ENCODE data around the gene SHH. TPM values are rescaled to one million over a fixed set of nuclear protein-coding genes. Genes with fewer than 3 reads are reported as not detected.

The SHH gene
- total RNA-seq, 3 donors from 2014 or later = 2.4 to 9.6 (median 6.6) TPM

DNA sequence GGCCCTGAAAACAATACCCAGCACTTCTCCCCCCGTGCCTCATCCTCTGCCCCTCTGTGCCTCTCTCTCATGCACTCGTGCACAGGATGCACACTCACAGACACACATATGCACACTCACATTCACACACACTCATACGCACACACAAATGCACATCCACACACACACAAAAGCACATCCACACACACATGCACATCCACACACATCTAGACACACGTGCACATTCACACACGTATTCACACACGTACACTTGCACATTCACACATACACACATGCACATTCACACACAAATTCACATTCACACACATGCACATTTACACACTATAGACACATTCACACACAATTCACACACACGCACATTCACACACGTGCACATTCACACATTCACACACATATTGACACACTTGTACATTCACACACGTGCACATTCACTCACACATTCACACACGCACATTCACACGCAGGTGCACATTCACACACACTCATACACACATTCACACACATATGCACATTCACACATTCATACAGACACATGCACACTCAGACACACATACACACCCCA lies 19.2 kb downstream of the SHH start:
- Histone ChIP-seq H3K4me1 (ENCODE audit: low read depth) (no peaks in the 10 kb centered on the region), H3K4me3 (no peak overlapping the region), H3K9me3 (no peaks in the 10 kb centered on the region), H3K36me3 (ENCODE audit: low read depth) (no peaks in the 10 kb centered on the region)
- DNase-seq (no peak), ATAC-seq (no peak)
- intact Hi-C loops (cut with DNase I, micrococcal nuclease) = no loop called here
- TF ChIP-seq, protein P1, sequence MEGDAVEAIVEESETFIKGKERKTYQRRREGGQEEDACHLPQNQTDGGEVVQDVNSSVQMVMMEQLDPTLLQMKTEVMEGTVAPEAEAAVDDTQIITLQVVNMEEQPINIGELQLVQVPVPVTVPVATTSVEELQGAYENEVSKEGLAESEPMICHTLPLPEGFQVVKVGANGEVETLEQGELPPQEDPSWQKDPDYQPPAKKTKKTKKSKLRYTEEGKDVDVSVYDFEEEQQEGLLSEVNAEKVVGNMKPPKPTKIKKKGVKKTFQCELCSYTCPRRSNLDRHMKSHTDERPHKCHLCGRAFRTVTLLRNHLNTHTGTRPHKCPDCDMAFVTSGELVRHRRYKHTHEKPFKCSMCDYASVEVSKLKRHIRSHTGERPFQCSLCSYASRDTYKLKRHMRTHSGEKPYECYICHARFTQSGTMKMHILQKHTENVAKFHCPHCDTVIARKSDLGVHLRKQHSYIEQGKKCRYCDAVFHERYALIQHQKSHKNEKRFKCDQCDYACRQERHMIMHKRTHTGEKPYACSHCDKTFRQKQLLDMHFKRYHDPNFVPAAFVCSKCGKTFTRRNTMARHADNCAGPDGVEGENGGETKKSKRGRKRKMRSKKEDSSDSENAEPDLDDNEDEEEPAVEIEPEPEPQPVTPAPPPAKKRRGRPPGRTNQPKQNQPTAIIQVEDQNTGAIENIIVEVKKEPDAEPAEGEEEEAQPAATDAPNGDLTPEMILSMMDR (IDR thresholded peaks at IDR 0.05) = no peak

- intact Hi-C loops (cut with DNase I, micrococcal nuclease) = no loop called here
- H3K4me3 ChIP-seq = no peak overlapping the region
These were observed 19.8 kb downstream of the SHH start for GRCh38 chr7:155792315-155792960.

DNA sequence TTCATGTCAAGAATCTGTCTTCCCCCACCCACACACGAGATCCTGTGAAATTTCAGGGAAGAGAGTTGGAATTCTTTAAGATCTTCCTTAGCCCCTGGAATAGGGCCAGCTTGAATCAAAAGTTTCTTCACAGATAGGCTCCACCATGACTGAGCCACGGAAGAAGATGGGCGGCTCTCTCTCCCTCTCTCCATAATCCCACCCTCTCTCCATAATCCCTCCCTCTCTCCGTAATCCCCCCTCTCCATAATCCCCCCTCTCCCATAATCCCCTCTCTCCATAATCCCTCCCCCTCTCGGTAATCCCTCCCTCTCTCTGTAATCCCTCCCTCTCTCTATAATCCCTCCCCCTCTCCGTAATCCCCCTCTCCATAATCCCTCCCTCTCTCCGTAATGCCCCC lies 20.4 kb downstream of the SHH start:
- ATAC-seq (no peak), DNase-seq (no peak)
- H3K4me1 ChIP-seq (ENCODE audit: low read depth) = peaks cover 4% of the 10 kb centered on the region
- H3K36me3 ChIP-seq (ENCODE audit: low read depth) = no peaks in the 10 kb centered on the region
- TF ChIP-seq, protein P1 (IDR thresholded peaks at IDR 0.05) = no peak
- no peak overlapping the region for H3K4me3 ChIP-seq
- H3K9me3 ChIP-seq = no peaks in the 10 kb centered on the region
- intact Hi-C loops (cut with DNase I, micrococcal nuclease) = no loop called here

More at GRCh38 chr7:155792315-155792960, 19.8 kb downstream of the SHH start:
- Histone ChIP-seq H3K9me3 (no peaks in the 10 kb centered on the region), H3K4me1 (ENCODE audit: low read depth) (peaks cover under 1% of the 10 kb centered on the region), H3K36me3 (ENCODE audit: low read depth) (no peaks in the 10 kb centered on the region)
- ATAC-seq = no peak
- no peak for DNase-seq
- TF ChIP-seq, protein P1 (IDR thresholded peaks at IDR 0.05) = no peak

DNA sequence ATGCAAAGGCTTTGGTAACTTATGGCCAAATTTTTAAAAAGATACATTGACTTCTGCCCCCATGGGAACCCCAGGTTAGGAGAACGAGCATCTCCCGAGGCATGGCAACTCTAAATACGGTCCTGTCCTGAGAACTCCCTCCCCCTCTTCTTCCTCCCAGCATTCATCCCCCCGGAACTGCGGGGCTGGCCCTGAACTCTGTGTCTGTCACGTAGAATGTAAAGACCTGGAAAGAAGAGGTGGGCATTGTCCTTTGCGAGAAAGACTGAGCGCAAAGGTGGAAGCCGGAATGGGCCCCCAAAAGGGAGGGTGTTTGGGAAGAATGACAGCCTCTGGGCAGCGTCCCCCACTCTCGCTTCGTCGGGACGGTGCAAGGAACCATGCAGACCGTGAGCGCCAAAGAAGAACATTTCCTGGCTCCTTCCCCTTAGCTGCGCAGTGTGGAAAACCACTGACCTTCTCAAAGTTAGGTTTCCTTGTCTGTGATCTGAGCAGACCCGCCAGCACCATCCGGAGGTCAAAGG lies 21.0 kb downstream of the SHH start:
- Histone ChIP-seq H3K9me3 (no peaks in the 10 kb centered on the region), H3K4me3 (no peak overlapping the region), H3K4me1 (ENCODE audit: low read depth) (peaks cover 4% of the 10 kb centered on the region), H3K36me3 (ENCODE audit: low read depth) (no peaks in the 10 kb centered on the region)
- intact Hi-C loops (cut with DNase I, micrococcal nuclease) = no loop called here
- DNase-seq (no peak), ATAC-seq (no peak)
- TF ChIP-seq, protein P1 (IDR thresholded peaks at IDR 0.05) = no peak

DNA sequence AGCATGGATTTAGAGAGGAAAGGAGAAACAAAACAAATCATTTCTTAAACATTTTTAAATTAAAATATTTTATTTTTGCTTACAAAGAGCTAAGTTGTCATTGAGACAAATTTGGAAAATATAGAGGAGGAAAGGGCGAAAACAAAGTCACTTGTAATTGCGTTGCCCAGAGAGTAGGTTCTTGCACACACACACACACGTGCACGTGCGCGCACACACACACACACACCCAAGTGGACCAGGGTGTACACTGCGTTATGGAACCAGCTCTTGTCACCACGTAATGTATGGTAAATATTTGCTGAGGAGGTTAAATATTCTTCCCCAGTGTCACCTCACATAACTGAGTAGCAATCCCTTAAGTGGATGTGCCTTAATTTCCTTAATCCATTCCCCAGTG lies 21.6 kb downstream of the SHH start:
- Histone ChIP-seq H3K4me1 (ENCODE audit: low read depth) (peaks cover 4% of the 10 kb centered on the region), H3K4me3 (no peak overlapping the region), H3K36me3 (ENCODE audit: low read depth) (no peaks in the 10 kb centered on the region), H3K9me3 (no peaks in the 10 kb centered on the region)
- intact Hi-C loops (cut with DNase I, micrococcal nuclease) = no loop called here
- DNase-seq = no peak
- TF ChIP-seq, protein P1 (IDR thresholded peaks at IDR 0.05) = no peak
- no peak for ATAC-seq

Data from mucosa of descending colon (tissue), 3 donors.